Liver (tissue), 3 donors: ENCODE measurements around the gene TAF11L4.
"Not testable (repeated sequence)": the region's sequence is repeated elsewhere in the genome, so short reads cannot be mapped to it uniquely, and the experiment has no call there.

ENCODE experiments used
- JUND ChIP-seq, 2 donors: IDR thresholded peaks; 2 replicates each; pipeline ENCODE4 v1.6.1; 2016; ENCODE audit warnings: antibody characterized with exemption in 2 of 2
- RAD21 ChIP-seq, 2 donors: IDR thresholded peaks; 2 replicates each; pipeline ENCODE4 v1.6.1; 2016; ENCODE audit warnings: antibody characterized with exemption in 2 of 2, mild to moderate bottlenecking in 2 of 2
- TF ChIP-seq, protein P1 (sequence below): fragments of 150-350 bp; IDR thresholded peaks from 2 replicates; pipeline ENCODE4 v1.5.1; 2017; ENCODE audit warnings: improper control_type of control experiment, low read depth, low read length; ENCODE audit not compliant: missing input control
- TF ChIP-seq, protein P2 (sequence below): IDR thresholded peaks from 2 replicates; pipeline ENCODE4 v1.6.1; 2016; ENCODE audit warnings: antibody characterized with exemption
- donor health status: healthy.
- donor health status: healthy.

DNA sequence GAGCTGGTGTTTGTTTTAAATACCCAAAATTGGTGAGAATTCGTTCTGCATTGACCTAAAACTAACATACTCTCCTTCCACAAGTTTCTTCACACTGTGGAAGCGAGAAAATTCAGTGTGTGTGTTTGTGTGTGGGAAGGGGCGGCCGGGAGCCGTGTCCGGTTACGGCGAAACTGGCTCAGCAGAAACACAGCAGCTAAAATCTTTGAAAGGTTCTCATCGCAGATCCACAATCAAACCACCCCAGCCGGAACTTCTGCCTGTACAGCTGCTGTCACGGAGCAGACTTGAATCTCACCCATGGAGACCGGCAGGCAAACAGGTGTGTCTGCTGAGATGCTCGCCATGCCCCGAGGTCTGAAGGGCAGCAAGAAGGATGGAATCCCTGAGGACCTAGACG is 6.8 kb downstream of the TAF11L4 start, which contains the start of gene TAF11L6:
- TF ChIP-seq, protein P1, sequence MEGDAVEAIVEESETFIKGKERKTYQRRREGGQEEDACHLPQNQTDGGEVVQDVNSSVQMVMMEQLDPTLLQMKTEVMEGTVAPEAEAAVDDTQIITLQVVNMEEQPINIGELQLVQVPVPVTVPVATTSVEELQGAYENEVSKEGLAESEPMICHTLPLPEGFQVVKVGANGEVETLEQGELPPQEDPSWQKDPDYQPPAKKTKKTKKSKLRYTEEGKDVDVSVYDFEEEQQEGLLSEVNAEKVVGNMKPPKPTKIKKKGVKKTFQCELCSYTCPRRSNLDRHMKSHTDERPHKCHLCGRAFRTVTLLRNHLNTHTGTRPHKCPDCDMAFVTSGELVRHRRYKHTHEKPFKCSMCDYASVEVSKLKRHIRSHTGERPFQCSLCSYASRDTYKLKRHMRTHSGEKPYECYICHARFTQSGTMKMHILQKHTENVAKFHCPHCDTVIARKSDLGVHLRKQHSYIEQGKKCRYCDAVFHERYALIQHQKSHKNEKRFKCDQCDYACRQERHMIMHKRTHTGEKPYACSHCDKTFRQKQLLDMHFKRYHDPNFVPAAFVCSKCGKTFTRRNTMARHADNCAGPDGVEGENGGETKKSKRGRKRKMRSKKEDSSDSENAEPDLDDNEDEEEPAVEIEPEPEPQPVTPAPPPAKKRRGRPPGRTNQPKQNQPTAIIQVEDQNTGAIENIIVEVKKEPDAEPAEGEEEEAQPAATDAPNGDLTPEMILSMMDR: not testable (repeated sequence)
- not testable (repeated sequence) for TF ChIP-seq JUND, RAD21 (IDR thresholded peaks at IDR 0.05)
- TF ChIP-seq, protein P2, sequence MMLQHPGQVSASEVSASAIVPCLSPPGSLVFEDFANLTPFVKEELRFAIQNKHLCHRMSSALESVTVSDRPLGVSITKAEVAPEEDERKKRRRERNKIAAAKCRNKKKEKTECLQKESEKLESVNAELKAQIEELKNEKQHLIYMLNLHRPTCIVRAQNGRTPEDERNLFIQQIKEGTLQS: not testable (repeated sequence)
